ENCODE data around the gene TUBD1.
"Not testable (repeated sequence)": the region's sequence is repeated elsewhere in the genome, so short reads cannot be mapped to it uniquely, and the experiment has no call there.

Gene TUBD1

DNA sequence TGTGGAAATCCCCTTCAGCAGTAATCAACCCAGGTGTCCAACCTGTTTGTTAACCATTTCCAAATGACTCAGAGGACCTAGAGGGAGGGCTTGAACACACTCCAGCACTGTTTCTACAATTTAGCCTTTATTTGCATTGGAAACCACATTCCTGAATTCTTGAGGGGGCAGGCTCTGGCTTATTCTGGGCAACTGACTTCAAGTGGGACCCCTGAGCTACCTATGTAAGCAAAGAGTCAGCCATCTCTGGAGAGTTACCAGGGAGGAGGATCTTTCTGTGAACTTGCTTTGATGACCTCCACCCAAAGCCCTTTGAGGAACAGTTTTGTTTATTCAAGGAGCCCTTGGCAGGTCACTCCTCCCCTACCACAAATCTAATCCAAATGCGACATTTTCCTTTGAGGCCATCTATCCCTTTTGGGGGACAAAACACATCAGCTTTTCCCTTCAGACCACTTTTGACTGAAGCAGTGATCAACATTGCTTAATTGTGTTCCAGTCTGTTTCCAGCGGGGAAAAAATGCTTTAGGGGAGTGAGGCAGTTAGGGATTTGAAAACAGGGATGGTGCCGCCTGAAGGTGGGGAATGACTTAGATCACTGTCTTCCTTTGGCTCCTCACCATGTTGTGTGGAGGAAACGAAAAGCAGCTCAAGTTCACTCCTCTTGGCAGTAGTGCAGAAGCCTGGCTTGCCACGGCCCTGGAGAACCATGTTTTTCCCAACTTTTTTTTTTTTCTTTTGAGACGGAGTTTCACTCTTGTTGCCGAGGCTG lies 46.2 kb downstream of the TUBD1 start:
- Histone ChIP-seq H3K4me3 (ENCODE audit: low read length) (no peak overlapping the region), H3K9me3 (ENCODE audit: low read length) (no peaks in the 10 kb centered on the region), H2AFZ (ENCODE audit: low read depth, low read length) (no peak overlapping the region), H3K27me3 (ENCODE audit: insufficient read depth, low read length) (no peaks in the 10 kb centered on the region), H3K36me3 (ENCODE audit: insufficient read depth, low read length) (no peaks in the 10 kb centered on the region), H3K4me1 (ENCODE audit: insufficient read depth, low read length) (peaks cover 11% of the 10 kb centered on the region)

DNA sequence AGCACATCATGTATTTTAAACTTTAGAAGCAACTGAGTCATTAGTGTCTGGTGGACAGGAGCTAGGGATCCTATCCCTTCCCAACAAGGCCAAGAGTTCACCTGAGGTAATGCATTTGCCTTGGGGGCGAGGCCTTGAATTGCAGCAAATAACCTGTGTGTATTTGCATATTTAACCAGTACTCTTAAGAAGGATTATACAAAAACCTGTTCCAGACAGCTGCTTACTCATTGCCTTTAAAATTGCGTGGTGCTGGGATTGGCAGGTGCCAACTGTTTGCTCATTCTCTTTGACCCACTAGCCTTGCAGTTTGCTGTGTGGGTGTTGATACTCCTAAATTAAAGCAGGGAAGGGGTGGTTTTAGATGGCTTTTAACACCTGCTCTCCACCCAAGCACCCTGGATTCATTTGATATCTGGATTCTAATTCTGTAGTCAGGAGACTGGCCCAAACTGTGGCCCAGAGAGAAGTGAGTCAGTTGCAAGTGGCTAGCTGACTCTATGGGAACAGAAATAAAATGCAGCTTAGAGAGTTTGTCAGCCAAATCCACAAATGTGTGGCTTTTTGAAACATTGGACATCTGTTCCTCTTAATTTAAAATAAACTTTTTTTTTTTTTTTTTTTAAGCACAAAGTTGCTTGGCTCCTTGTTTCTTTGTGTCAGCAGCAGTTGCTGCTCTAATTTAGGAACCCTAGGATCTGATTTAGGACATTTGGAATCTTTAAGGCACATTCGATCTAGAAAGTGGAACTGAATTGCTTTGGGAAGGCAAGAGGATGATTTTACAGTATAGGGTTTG lies 46.9 kb downstream of the TUBD1 start:
- Histone ChIP-seq H3K9me3 (ENCODE audit: low read length) (no peaks in the 10 kb centered on the region), H2AFZ (ENCODE audit: low read depth, low read length) (no peak overlapping the region), H3K4me3 (ENCODE audit: low read length) (no peak overlapping the region), H3K36me3 (ENCODE audit: insufficient read depth, low read length) (peaks cover 5% of the 10 kb centered on the region), H3K27me3 (ENCODE audit: insufficient read depth, low read length) (no peaks in the 10 kb centered on the region), H3K4me1 (ENCODE audit: insufficient read depth, low read length) (peaks cover 15% of the 10 kb centered on the region)

DNA sequence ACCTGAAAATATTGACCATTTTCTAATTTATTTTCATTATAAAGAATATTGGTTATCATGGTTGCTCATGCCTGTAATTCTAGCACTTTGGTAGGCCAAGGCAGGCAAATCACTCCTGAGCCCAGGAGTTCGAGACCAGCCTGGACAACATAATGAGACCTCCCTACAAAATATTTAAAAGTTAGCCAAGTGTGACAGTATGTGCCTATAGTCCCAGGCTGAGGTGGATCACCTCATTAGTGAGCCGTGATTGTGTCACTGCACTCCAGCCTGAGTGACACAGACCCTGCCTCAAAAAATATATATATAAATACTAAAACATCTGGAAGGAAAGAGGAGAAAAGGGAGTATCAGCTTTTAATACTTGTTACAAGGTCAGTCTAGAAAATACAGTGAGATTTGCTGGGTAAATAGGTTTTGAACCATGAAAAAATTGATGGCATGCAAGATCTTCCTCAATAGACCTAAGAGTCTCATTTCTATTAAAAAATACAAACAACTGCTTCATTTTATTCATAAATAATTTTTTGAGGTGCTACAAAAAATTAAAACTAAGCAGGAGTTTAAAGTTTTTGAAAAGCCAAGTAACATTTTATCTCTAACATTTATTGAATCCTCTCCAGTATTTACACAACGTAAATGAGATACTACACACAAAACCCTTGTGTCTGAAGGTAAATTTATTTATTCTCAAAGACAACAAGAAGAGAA lies 47.7 kb downstream of the TUBD1 start:
- Histone ChIP-seq H3K27me3 (ENCODE audit: insufficient read depth, low read length) (no peaks in the 10 kb centered on the region), H2AFZ (ENCODE audit: low read depth, low read length) (no peak overlapping the region), H3K9me3 (ENCODE audit: low read length) (no peaks in the 10 kb centered on the region), H3K4me1 (ENCODE audit: insufficient read depth, low read length) (peaks cover 15% of the 10 kb centered on the region), H3K4me3 (ENCODE audit: low read length) (no peak overlapping the region), H3K36me3 (ENCODE audit: insufficient read depth, low read length) (peaks cover 12% of the 10 kb centered on the region)

DNA sequence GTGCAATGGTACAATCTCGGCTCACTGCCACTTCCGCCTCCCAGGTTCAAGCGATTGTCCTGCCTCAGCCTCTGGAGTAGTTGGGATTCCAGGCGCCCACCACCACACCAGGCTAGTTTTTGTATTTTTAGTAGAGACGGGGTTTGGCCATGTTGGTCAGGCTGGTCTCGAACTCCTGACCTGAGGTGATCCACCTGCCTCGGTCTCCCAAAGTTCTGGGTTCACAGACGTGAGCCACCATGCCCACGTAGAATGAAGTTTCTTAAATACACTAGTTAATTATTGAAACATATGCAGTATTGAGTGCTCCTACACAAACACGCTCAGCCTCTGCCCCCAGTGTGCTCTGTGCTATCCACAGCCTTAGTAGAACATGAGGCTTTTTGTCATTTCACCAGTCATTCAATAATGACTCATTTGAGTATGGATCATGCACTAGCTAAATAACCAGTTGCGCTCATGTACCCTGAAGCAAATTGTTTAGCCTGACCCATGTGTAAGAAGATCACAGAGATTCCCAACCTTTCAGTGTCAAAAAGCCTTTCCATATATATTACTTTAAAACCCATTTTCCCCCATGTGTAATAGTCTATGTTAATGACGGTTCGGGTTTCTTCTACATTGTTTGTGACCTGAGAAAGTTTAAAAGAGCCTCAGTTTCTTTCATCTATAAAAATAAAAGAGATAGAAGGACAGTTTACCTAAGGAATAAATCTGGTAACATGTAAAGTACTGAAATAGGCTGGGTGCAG lies 49.7 kb downstream of the TUBD1 start:
- Histone ChIP-seq H3K4me3 (ENCODE audit: low read length) (no peak overlapping the region), H2AFZ (ENCODE audit: low read depth, low read length) (no peak overlapping the region), H3K27me3 (ENCODE audit: insufficient read depth, low read length) (no peaks in the 10 kb centered on the region), H3K4me1 (ENCODE audit: insufficient read depth, low read length) (peaks cover 15% of the 10 kb centered on the region), H3K36me3 (ENCODE audit: insufficient read depth, low read length) (peaks cover 21% of the 10 kb centered on the region), H3K9me3 (ENCODE audit: low read length) (no peaks in the 10 kb centered on the region)

DNA sequence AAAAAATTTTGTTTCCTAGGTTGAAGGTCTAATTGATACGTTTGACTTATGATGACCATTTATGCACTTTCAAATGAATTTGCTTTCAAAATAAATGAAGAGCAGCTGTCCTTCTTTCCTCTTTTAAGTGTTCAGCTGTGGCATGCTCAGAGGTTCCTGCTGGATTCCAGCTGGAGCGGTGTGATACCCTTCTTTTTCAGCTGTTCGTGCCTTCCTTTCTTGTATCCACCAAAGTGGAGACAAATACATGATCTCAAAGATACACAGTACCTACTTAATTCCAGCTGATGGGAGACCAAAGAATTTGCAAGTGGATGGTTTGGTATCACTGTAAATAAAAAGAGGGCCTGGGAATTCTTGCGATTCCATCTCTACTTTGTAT lies 50.9 kb downstream of the TUBD1 start:
- not testable (repeated sequence) for H2AFZ ChIP-seq (ENCODE audit: low read depth, low read length); H3K9me3 ChIP-seq (ENCODE audit: low read length); H3K27me3 ChIP-seq (ENCODE audit: insufficient read depth, low read length)
- Histone ChIP-seq H3K36me3 (ENCODE audit: insufficient read depth, low read length) (peaks cover 21% of the 10 kb centered on the region), H3K4me1 (ENCODE audit: insufficient read depth, low read length) (peaks cover 19% of the 10 kb centered on the region), H3K4me3 (ENCODE audit: low read length) (peak overlapping the region; percentile 97)

DNA sequence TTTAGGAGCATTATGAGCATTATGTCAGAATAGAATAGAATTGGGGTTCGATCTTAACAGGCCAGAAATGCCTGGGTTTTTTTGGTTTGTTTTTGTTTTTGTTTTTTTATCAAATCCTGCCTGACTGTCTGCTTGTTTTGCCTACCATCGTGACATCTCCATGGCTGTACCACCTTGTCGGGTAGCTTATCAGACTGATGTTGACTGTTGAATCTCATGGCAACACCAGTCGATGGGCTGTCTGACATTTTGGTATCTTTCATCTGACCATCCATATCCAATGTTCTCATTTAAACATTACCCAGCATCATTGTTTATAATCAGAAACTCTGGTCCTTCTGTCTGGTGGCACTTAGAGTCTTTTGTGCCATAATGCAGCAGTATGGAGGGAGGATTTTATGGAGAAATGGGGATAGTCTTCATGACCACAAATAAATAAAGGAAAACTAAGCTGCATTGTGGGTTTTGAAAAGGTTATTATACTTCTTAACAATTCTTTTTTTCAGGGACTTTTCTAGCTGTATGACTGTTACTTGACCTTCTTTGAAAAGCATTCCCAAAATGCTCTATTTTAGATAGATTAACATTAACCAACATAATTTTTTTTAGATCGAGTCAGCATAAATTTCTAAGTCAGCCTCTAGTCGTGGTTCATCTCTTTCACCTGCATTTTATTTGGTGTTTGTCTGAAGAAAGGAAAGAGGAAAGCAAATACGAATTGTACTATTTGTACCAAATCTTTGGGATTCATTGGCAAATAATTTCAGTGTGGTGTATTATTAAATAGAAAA lies 51.5 kb downstream of the TUBD1 start:
- Histone ChIP-seq H3K4me3 (ENCODE audit: low read length) (peak overlapping the region; percentile 97), H3K36me3 (ENCODE audit: insufficient read depth, low read length) (peaks cover 21% of the 10 kb centered on the region), H3K4me1 (ENCODE audit: insufficient read depth, low read length) (peaks cover 15% of the 10 kb centered on the region)
- H3K27me3 ChIP-seq (ENCODE audit: insufficient read depth, low read length); H3K9me3 ChIP-seq (ENCODE audit: low read length); H2AFZ ChIP-seq (ENCODE audit: low read depth, low read length): not testable (repeated sequence)

DNA sequence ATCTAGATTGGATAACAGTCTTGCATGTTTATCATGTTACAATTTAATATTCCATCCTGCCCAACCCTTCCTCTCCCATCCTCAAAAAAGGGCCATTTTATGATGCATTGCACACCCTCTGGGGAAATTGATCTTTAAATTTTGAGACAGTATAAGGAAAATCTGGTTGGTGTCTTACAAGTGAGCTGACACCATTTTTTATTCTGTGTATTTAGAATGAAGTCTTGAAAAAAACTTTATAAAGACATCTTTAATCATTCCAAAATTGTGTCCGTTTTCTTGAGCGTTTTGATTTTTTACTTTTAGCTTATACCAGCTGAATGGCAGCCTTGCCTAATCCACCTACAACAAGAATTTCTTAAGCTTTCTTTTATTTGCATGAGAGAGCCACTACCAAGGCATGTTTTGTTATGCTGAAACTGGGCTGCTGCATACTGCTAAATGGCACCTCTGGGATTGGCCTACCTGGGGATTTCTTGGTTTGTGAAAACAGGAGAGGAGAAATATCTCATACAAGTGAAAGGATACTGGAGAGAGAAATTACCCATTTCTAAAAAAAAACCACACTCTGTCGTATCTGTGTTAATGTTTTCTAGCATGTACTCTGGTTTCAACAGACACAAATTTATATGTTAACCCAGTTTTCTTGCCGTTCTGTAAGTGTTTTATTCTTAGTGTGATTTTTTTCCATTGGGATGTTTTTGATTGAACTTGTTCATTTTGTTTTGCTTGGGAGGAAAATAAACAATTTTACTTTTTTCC lies 52.2 kb downstream of the TUBD1 start:
- H3K4me3 ChIP-seq (ENCODE audit: low read length) = peak overlapping the region; percentile 97
- H3K9me3 ChIP-seq (ENCODE audit: low read length) = no peaks in the 10 kb centered on the region
- H3K4me1 ChIP-seq (ENCODE audit: insufficient read depth, low read length) = peaks cover 12% of the 10 kb centered on the region
- H2AFZ ChIP-seq (ENCODE audit: low read depth, low read length) = no peak overlapping the region
- no peaks in the 10 kb centered on the region for H3K27me3 ChIP-seq (ENCODE audit: insufficient read depth, low read length)
- H3K36me3 ChIP-seq (ENCODE audit: insufficient read depth, low read length) = peaks cover 21% of the 10 kb centered on the region

DNA sequence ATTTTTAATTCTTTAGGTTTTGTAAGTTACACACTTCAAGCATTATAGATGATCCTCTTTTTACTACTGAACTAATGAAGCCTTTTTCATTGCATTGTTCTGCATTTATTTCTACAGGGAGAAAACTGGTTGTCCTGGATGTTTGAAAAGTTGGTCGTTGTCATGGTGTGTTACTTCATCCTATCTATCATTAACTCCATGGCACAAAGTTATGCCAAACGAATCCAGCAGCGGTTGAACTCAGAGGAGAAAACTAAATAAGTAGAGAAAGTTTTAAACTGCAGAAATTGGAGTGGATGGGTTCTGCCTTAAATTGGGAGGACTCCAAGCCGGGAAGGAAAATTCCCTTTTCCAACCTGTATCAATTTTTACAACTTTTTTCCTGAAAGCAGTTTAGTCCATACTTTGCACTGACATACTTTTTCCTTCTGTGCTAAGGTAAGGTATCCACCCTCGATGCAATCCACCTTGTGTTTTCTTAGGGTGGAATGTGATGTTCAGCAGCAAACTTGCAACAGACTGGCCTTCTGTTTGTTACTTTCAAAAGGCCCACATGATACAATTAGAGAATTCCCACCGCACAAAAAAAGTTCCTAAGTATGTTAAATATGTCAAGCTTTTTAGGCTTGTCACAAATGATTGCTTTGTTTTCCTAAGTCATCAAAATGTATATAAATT lies 53.0 kb downstream of the TUBD1 start:
- Histone ChIP-seq H3K9me3 (ENCODE audit: low read length) (no peaks in the 10 kb centered on the region), H3K36me3 (ENCODE audit: insufficient read depth, low read length) (peaks cover 21% of the 10 kb centered on the region), H3K4me3 (ENCODE audit: low read length) (peak overlapping the region; percentile 97), H3K4me1 (ENCODE audit: insufficient read depth, low read length) (peaks cover 12% of the 10 kb centered on the region), H2AFZ (ENCODE audit: low read depth, low read length) (no peak overlapping the region), H3K27me3 (ENCODE audit: insufficient read depth, low read length) (no peaks in the 10 kb centered on the region)

DNA sequence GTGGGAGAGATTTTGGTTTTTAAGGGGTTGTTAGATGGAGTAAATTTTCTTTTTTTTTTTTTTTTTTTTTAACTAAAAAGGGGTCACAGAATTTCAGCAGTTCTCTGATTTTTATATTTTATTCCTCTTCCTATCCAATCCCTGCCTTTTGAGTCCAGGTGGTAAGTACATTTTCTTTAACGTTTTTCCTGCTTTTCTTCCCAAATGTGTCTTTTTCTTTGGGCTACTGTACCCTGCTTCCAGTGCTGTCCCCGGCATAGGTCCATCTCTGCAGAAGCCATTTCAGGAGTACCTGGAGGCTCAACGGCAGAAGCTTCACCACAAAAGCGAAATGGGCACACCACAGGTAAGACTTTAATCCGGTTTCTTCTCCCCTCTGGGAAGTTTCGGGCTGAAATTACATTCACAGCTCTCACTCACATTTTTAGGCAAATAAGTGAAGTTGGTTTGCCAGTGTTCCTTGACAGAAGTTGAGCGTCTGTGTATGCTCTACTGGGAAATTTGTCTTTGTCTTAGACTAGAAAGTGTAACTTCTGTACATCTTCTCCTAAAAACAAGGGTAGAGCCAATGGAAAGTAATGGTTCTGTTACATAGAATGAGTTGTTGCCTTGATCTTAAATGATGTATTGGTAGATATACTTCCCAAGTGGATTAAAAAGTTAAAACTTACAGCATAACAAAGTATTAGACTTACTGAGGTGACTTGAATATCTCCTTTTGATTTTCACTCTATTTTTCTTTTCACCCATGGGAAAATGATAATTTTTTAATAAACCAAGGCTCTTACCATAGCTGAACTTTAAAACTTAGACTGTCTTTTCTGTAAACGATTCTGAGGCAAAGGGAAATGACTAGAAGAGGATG lies 54.5 kb downstream of the TUBD1 start:
- Histone ChIP-seq H3K4me3 (ENCODE audit: low read length) (peak overlapping the region; percentile 97), H3K4me1 (ENCODE audit: insufficient read depth, low read length) (peaks cover 12% of the 10 kb centered on the region), H3K36me3 (ENCODE audit: insufficient read depth, low read length) (peaks cover 21% of the 10 kb centered on the region), H3K9me3 (ENCODE audit: low read length) (no peaks in the 10 kb centered on the region), H3K27me3 (ENCODE audit: insufficient read depth, low read length) (no peaks in the 10 kb centered on the region), H2AFZ (ENCODE audit: low read depth, low read length) (no peak overlapping the region)

DNA sequence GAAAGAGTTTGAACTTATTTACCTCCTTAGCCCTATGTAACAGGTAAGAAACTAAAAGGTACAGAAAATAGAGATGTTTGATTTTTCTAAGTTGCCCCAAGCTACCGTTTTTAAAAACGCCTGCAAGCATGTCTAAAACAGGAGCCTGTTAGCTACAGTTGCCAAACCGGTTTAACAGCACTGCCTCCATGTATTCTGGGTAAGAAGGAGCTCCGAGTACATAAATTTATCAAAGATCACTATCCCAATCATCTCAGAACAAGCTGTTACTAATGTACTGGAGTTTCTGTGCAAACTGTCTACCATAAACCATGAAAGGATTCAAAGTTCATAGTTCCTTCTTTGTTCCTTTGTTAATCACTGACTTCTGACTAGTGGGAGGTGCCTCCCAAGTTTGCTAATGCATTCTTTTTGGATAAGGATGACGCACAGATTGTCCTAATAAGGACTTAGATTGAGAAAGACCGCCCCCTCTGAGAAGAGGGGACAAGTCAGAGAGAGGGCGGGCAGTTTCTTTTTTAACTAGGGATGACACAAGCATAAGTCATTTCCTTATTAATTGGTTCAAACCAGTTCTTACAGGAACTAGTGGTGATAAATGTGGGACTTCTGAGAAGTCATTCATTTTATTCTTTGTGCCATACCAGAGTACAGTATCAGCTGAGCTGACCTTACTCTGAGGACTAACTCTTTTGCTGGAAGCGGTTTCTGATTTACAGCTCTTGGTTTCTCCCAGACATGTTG lies 55.3 kb downstream of the TUBD1 start:
- Histone ChIP-seq H3K4me1 (ENCODE audit: insufficient read depth, low read length) (peaks cover 12% of the 10 kb centered on the region), H3K4me3 (ENCODE audit: low read length) (peak overlapping the region; percentile 97), H3K36me3 (ENCODE audit: insufficient read depth, low read length) (peaks cover 21% of the 10 kb centered on the region), H3K27me3 (ENCODE audit: insufficient read depth, low read length) (no peaks in the 10 kb centered on the region), H3K9me3 (ENCODE audit: low read length) (no peaks in the 10 kb centered on the region), H2AFZ (ENCODE audit: low read depth, low read length) (no peak overlapping the region)
